HG02642 (cell line): ENCODE results near the gene LMX1B.
"Not testable (repeated sequence)": the region's sequence is repeated elsewhere in the genome, so short reads cannot be mapped to it uniquely, and the experiment has no call there.

ENCODE experiments used
- ATAC-seq: cut with Tn5 transposase; IDR thresholded peaks from one replicate; pipeline ENCODE4 v1.9.1; 2021; ENCODE audit warnings: mild to moderate bottlenecking; ENCODE audit not compliant: unreplicated experiment, poor library complexity

LMX1B gene

DNA sequence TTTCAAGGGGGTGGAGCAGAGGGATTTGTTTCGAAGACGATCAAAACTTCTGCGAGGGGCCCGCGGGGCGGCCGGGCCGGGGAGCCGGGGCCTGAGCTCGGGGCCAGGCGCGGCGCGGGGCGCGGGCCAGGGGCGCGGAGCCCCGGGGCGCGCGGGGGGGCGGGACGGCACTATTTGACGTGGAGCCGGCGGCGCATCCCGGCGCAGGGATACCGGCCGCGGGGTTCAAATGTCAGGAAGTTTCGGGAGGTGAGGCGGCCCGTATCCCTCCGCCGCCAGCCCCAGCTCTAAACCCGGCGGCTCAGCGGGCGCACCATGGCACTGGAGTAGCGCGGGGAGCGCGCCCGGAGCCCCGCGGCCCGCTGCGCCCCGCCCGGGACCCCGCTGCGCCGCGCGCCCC, at the start of gene LMX1B:
TSS of gene LMX1B (plus strand) at position 278 of the 400 bp plus-strand sequence. CDS start 522 bp downstream, outside the sequence.
- ATAC-seq, result no peak

DNA sequence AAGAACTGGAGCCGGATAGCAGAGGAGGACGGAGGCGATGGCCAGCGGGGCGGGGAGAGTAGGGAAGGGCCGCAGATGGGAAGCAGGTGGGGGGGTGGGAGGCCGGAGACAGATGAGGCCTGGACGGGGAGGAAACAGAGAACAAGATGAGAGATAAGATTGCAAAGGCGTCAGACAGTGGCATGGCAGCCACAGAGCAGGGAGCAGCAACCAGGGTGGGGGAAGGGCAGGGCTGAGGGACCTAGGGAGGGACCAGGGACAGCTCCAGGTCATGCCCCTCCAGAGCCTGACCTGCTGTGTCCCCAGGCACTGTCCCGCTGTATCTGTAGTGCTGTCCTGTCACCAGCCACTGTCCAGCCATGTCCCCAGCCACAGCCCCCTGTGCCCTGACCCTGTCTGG, 49.6 kb upstream of the LMX1B start:
- no peak for ATAC-seq

DNA sequence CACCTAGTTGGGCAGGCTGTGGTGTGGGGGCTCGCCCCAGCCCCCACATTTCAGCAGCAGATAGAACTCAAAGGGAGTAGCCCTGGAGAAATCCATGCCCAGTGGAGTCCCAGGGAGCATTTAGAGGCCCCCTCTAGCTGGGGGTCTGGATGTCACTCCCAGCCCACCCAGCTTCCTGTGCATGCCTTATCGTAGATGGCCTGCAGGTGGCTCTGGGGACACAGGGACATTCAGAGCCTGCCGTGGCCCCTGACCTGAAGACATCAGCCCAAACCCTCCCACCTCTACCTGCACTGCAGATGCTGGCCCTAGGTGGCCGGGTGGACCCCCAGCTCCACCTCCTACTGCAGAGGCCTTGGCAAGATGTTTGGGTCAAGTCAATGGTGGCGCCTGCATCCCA, 49.0 kb upstream of the LMX1B start:
- ATAC-seq, result no peak

DNA sequence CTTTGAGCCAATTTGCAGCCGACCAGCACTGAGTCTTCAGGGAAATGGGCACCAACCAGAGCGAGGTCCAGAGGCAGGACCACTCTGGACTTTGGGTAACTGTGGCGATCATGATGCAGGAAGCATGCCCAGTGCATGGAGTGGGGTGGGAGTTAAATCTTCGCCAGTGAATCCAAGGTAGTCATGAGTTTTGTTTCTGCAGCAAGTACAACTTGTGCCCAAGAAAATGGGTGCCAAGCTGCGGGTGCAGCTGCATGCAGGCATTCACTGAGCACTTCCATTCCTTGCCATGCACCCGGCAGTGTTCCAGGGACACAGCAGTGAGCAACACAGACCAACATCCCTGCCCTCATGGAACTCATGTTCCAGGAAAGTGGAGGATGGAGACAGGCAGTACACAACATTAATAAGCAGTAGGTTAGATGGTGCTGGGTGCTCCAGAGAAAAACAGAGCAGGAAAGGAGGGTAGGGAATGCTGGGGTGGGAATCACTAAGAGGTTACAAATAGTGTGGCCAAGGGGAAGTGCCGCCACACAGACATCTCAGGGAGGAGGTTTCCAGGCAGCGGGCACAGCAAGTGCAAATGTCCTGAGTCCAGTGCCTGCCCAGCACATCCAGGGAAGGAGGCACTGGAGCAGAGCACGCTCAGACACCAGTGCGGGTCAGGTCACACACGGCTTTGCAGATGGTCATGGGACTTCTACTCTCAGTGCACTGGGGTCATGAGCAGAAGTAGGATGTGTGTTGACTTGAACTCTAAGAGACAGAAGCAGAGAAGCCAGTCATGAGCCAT, 48.2 kb upstream of the LMX1B start:
- no peak for ATAC-seq

DNA sequence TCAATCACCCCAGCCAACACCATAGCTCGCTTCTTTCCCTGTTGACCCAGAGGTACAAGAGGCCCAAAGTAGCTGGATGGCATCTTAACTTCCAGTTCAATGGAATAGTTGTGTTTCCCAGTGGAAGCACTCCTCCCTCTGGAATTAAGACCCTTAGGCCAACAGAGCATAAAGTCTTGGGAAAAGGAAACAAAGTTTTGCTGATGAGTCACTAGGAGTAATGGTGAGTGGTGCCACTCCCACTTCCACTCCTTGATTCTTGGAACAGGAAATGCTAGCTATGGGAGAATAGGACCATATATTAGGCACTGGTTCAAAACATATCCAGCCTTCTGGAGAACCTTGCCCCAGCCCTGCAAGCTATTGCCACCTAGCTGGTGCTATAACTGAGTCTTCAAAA, 44.7 kb upstream of the LMX1B start:
- ATAC-seq, result no peak

DNA sequence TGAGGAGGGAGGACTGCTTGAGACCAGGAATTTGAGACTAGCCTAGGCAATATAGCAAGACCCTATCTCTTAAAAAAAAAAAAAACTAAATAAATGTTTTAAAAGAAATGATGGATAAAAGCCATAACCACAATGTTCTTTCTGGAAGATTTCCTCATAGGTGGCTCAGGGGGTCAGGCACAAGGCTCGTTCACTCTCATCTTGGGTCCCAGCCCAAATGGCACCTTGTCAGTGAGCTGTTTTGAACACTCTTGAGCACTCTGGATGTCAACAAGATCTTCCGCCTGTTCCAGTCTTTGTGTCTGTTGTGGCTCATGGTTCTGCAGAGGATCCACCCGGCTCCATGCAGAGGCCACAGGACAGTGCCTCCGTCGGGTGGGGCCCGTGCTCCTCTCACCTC, 35.7 kb upstream of the LMX1B start:
- ATAC-seq, result no peak

DNA sequence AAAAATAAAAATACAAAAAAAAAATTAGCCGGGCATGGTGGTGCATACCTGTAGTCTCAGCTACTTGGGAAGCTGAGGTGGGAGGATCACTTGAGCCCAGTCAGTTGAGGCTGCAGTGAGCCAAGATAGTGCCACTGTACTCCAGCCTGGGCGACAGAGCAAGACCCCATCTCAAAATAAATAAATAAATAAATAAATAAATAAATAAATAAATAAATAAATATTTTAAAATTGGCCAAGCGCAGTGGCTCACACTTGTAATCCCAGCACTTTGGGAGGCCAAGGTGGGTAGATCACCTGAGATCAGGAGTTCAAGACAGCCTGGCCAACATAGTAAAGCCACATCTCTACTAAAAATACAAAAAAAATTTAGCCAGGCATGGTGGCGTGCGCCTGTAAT, 33.4 kb upstream of the LMX1B start:
- not testable (repeated sequence) for ATAC-seq

DNA sequence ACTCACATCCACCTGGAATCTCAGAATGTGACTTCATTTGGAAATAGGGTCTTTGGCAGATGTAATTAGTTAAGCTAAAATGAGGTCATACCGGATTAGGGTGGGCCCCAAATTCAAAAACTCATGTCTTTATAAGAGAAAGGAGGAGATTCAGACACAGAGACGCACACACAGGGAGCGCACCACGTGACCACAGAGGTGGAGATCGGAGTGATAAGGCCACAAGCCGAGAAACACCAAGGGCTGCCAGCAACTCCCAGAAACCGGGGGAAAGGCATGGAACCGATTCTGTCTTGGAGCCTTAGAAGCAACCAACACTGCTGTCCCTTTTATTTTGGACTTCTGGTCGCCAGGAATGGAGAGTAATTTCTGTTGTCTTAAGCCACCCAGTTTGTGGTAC, 31.8 kb upstream of the LMX1B start:
- ATAC-seq, result no peak

DNA sequence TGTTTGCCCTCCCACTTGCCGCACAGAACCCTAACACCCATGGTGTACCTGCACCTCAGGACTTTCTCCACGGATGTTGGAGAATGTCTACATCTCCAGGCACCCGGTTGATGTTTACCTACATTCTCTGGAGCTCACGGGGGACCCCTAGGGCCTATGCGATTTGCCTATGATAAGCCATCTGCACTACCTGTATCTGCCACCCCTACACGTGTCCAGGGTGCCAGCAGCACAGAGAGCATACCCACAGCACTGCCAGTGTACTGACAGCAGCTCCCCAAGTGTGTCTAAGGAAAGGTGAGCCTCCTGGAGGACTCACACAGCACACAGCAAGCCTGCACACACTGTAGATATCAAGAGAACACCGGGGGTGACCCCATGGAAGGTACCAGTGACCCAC, 31.3 kb upstream of the LMX1B start:
- no peak for ATAC-seq

DNA sequence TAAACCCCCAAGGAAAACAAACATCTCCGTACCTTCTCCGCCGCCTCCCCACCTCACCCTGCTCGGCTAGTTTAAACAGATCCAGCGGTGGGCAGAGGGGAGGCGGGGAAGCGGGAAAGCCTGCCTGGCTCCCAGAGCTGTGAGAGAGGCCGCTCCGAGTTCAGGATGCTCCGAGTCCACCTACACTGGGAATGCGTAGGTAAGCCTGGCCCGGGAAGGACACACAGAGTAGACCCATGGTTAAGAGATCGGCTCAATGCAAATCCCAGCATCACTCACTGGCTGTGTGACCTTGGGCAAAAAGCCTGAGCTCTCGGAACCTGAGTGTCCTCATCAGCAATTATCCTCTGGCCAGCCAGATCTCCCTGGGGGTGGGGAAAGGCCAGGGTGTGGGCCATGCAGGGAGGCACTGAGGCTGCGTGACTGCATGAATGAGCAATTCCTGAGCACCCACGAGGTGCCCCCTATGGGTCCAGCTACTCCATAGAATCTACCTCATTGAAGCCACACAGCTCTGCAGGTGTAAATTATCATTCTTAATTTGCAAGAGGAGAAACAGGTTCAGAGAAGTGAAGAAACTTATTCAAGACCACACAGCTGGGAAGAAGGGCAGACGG, 30.5 kb upstream of the LMX1B start:
- no peak for ATAC-seq

DNA sequence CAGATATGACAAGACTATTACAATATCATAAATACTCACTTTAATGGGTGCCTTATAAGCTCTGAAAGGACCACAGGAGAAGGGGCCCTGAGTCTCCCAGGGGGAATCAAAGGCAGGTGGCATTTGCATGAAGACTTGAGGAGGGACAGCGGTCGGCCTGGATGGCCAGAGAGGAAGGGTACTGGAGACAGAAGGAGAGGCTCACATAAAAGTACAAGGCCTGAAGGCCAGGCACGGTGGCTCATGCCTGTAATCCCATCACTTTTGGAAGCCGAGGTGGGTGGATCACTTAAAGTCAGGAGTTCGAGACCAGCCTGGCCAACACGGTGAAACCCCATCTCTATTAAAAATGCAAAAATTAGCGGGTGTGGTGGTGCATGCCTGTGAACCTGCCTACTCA, 29.1 kb upstream of the LMX1B start:
- ATAC-seq, result no peak

DNA sequence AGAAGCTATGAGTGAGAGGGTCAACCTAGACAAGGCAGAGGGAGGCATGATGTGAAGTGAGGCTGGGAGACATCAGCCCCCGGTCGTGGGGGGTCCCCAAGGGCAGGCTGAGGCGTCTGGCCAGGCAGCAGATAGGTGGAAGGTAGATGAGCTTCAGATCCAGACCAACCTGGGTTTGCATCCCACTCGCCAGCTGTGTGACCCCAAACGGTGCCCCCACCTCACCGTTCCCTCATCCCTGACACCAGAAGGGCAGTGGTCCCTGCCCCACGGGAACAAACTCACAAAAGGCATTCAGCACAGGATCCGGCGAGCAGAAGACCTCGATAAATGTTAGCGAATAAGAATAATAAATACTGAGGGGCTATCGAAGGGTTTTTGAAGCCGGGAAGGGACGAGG, 27.5 kb upstream of the LMX1B start:
- no peak for ATAC-seq

DNA sequence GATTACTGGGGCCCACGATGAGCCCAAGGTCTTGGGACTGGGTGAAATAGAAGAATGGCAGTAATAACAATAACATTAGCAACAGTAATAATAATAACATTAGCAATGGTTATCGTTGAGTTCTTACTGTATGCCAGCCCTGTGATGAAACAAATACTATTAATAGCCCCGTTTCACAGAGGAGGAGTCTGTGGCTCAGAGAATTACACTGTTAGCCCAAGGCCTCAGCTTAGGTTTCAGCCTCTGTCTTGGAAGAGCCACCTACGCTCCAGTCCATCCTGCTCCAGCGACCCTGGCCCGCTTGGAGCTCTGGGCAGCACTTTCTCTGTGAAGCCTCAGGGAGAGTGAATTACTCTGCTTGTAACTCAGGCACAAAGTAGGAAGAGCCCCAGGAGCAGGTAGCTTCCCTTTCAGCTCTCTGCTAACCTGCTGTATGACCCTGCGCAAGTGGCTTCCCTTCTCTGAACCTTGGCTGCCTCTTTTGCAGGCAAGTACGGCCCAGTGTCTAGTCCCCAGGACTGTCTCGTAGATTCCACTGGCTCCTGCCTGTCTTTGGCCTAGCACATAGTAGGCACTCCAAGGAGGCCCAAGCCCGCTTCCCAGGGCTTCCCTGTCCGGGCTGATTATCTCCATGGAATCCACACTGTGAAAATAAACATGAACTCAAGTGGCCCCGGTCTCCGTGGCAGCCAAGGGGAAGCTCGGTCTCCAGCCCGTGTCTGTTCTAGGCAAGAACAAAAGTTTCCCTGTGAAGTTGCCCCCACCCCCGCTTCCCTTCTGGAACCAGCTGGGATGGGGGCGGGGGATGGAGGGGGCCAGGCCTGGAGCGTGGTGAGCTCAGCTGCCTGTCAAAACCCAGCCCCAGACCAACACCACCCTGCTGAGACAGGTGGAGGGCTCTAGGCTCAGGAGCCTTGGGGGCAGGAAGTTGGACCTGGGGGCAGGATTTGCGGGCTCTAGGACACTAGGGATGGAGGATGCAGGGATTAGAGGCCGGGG, 26.2 kb upstream of the LMX1B start:
- no peak for ATAC-seq

DNA sequence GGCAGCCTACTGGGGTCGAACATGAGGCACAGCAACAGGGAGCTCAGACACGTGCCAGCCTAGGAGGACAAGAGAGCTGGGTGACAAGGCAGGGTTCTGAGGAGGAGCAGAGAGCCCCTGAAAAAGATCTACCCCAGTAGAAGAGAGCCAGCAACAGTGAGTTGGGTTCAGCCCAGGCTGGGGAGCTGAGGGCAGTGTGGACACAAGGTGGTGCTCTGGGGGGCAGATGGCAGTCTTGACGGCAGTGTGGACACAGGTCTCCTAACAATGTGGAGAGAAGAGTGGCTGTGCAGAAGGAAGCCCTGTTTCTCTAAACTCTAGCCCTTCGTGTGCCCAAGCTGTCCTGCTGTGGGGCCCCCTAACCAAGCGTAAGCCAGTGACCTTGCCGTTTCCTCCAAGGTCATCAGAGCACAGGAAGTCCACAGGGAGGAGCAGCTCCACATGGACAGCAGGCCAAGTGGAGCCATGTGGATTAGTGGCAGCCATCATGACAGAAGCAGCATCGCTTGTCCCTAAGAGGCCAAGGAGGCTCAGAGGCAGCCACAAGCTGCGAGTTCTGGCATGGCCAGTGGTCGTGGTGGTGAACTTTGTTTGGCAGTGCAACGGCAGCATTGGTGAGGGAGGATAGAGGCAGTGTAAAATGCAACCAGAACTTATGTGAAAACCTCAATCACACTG, 25.1 kb upstream of the LMX1B start:
- ATAC-seq, result no peak

DNA sequence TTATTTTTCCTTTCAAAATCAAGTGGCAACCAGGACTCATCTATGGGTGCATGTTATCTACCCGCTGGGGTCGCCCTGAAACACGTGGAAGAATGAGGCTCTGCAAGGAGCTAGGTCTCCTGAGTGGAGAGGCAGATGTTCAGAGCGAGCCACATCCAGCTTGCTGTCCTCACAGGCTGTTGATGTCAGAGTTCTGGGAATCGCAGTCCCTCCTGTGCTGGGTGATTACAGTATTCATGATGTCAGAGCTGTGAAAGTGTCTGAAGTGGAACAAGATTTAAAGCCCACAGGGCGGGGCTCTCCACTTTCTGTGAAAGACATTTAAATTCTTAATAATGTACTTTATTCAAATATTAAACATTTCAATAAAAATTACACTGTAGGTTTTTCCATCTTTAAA, 24.4 kb upstream of the LMX1B start:
- ATAC-seq, result no peak

DNA sequence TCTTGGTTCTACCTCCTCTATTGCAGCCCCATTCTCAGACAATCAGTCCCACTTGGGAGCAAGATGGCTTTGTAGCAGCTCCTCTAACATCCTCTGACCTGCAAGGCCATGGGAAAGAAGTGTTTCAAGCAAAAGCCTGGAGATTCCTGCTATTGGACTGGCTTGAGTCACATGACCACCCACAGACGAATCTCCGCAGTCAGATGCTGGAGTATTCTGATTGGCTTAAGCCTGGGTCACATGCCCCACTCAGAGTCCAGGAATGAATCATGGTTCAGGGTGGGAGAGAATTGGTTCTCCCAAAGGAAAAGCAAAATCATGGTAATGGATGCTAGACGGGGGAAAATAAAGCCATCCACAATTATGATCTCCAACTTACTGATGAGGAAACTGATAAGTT, 22.6 kb upstream of the LMX1B start:
- ATAC-seq, result no peak

DNA sequence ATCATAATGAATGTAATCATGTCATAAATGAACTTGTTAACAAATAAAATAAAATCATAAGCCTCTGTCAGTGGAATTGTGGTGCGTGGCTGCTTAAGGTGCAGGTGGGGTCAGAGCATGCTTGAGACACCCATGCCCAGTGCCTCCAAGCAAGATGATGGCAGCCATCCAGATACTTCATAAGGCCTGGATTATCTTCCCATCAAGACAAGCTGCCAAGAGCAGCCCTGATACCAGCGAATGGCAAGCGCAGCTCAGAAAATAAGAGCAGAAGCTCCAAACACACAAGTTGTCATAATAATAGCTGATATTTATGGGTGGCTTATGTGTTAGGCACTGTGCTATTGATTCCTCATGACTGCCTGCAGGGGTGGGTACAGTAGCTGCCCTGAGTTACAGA, 21.8 kb upstream of the LMX1B start:
- no peak for ATAC-seq

DNA sequence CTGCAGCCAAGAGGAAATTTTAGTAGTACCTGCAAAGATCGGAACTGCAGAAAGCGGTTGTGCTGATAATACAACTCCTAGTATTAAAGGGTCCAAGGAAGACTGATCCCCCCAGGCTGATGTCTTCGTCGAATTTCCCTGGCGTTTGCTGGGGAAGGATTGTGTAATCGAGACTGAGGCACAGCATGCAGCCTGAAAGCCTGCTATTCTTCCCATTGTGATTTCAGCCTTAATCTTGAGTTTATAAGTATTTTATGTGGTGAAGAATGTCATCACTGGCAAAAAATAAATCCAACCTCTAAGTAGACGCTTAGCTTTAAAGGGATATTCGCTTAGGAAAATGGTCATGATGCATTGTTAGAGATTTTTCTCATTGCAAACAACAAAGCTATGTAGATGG, 21.3 kb upstream of the LMX1B start:
- ATAC-seq, result no peak

DNA sequence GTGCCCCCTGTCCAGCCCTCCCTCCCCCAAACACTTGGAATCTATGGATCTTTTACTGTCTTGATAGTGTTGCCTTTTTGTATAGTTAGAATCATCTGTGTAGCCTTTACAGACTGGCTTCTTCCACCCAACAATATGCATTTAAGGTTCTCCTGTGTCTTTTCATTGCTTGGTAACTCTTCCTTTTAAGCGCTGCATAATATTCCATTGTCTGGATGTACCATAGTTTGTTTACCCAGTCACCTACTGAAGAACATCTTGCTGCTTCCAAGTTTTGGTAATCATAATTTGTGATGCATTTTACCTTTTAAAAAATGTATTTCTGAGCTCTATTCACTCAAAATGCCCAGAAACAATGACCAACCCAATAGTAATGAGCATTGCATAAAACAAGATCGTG, 17.7 kb upstream of the LMX1B start:
- no peak for ATAC-seq

DNA sequence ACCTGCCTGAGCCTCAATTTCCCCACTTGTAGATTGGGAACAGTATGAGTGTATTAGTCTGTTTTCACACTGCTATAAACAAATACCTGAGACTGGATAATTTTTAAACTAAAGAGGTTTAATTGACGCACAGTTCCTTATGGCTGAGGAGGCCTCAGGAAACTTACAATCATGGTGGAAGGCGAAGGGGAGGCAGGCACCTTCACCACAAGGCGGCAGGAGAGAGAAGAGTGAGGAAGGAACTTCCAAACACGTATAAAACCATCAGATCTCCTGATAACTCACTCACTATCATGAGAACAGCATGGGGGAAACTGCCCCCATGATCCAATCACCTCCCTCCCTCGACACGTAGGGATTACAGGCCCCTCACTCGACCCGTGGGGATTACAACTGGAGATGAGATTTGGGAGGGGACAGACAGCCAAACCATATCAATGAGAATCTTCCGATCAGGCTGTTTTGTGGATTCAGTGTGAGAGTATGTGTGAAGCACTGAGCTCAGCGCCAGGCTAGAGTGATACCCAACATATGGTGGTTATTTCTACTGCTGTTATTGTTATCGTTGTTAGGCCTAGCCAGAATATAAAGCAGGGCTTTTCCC, 14.6 kb upstream of the LMX1B start:
- ATAC-seq, result no peak
